GM12878 (cell line): Measurements from ENCODE around the gene RARG. TPM values are rescaled to one million over a fixed set of nuclear protein-coding genes. Genes with fewer than 3 reads are reported as not detected.

Source experiments
- ATAC-seq: fragments of 200-7000 bp; cut with Tn5 transposase; 3 replicates; pipeline ENCODE4 v1.9.1; 2020; ENCODE audit warnings: mild to moderate bottlenecking, moderate library complexity
- BruUV-seq: library from RNA; stranded (reverse); fragments of 400-500 nt; replicated peaks from 2 replicates; lab custom pipeline; 2021; lab: Mats Ljungman, UMichigan
- CTCF ChIA-PET: fragments of 300-600 bp; sonication (Branson Sonifier 250); formaldehyde crosslinking; extraction: SDS; loops from one replicate; lab custom pipeline; 2021; ENCODE audit warnings: inconsistent platforms; lab: Yijun Ruan, JAX
- POLR2A ChIA-PET: fragments of 350-600 bp; formaldehyde crosslinking; extraction: SDS; loops from one replicate; lab custom pipeline; 2021; ENCODE audit warnings: inconsistent platforms; lab: Charles Lee
- RAD21 ChIA-PET: fragments of 300-600 bp; sonication (Branson Sonifier 250); formaldehyde crosslinking; loops from one replicate; lab custom pipeline; 2023; ENCODE audit warnings: antibody characterized with exemption; ENCODE audit not compliant: unreplicated experiment; lab: Charles Lee
- SMC1A ChIA-PET: fragments of 300-600 bp; sonication (Branson Sonifier 250); formaldehyde crosslinking; loops from one replicate; lab custom pipeline; 2023; ENCODE audit not compliant: unreplicated experiment, uncharacterized antibody; lab: Charles Lee
- DNase-seq: peaks from one replicate; pipeline ENCODE4 v3.0.0-alpha.2; 2011; ENCODE audit warnings: low read depth, low spot score
- FAIRE-seq: peaks from 3 replicates; lab custom pipeline; 2011; peaks lifted over from hg19 to GRCh38; lab: Jason Lieb, UNC
- H2AFZ ChIP-seq: 2 replicates; pipeline ENCODE4 v1.6.0; 2011; ENCODE audit warnings: low read depth, low read length, control low read depth; ENCODE audit not compliant: control insufficient read depth
- H3K27ac ChIP-seq: 2 replicates; pipeline ENCODE4 v1.5.1; 2011; ENCODE audit warnings: control low read depth; ENCODE audit not compliant: control insufficient read depth, insufficient read depth
- H3K27me3 ChIP-seq, 2 experiments: replicated peaks in 1 of 2; 2 replicates each; pipeline versions ENCODE4 v1.6.0 to v1.6.1; 2011; ENCODE audit warnings: low read length in 1 of 2; ENCODE audit not compliant: control insufficient read depth in 2 of 2, insufficient read depth in 2 of 2
- H3K36me3 ChIP-seq, 2 experiments: 2 replicates each; pipeline ENCODE4 v1.5.1; 2011; ENCODE audit warnings: low read length in 1 of 2; ENCODE audit not compliant: control insufficient read depth in 2 of 2, insufficient read depth in 2 of 2
- H3K4me1 ChIP-seq: 2 replicates; pipeline ENCODE4 v1.6.1; 2011; ENCODE audit warnings: mild to moderate bottlenecking, low read length, moderate library complexity, mixed read lengths; ENCODE audit not compliant: control insufficient read depth, insufficient read depth
- H3K4me2 ChIP-seq: 2 replicates; pipeline ENCODE4 v1.6.0; 2011; ENCODE audit warnings: control low read depth; ENCODE audit not compliant: control insufficient read depth, insufficient read depth
- H3K4me3 ChIP-seq: fragments of 200-600 bp; sonication (generic); 2 replicates; pipeline ENCODE4 v1.5.1; 2016
- H3K79me2 ChIP-seq: 2 replicates; pipeline ENCODE4 v1.6.0; 2011; ENCODE audit warnings: low read length; ENCODE audit not compliant: control insufficient read depth, insufficient read depth
- H3K9ac ChIP-seq: 2 replicates; pipeline ENCODE4 v1.8.0; 2011; ENCODE audit warnings: low read length, control low read depth, mixed read lengths; ENCODE audit not compliant: control insufficient read depth, insufficient read depth
- H3K9me3 ChIP-seq: replicated peaks from 3 replicates; pipeline ENCODE4 v1.5.1; 2011; ENCODE audit warnings: mild to moderate bottlenecking, low read length; ENCODE audit not compliant: control insufficient read depth, insufficient read depth
- H4K20me1 ChIP-seq: 2 replicates; pipeline ENCODE4 v1.6.0; 2011; ENCODE audit not compliant: control insufficient read depth, insufficient read depth
- CREM ChIP-seq: IDR thresholded peaks from 2 replicates; pipeline ENCODE4 v1.6.1; 2014; ENCODE audit warnings: antibody characterized with exemption, low read depth
- E2F8 ChIP-seq: fragments of 450-650 bp; IDR thresholded peaks from 2 replicates; pipeline ENCODE4 v1.6.1; 2018; ENCODE audit warnings: mild to moderate bottlenecking, low read depth, moderate library complexity; ENCODE audit not compliant: partially characterized antibody
- GABPA ChIP-seq: IDR thresholded peaks from 2 replicates; pipeline ENCODE4 v1.6.1; 2014; ENCODE audit warnings: antibody characterized with exemption, low read depth, mild to moderate bottlenecking, inconsistent platforms
- HDGF ChIP-seq: fragments of 450-650 bp; IDR thresholded peaks from 2 replicates; pipeline ENCODE4 v1.6.1; 2016; ENCODE audit warnings: antibody characterized with exemption
- PKNOX1 ChIP-seq: fragments of 450-650 bp; IDR thresholded peaks from 2 replicates; pipeline ENCODE4 v1.6.1; 2016; ENCODE audit warnings: mild to moderate bottlenecking
- RAD21 ChIP-seq: IDR thresholded peaks from 2 replicates; pipeline ENCODE4 v1.6.1; 2011; ENCODE audit warnings: mild to moderate bottlenecking, low read depth, low read length, moderate library complexity; ENCODE audit not compliant: insufficient read depth
- RELA ChIP-seq: fragments of 450-650 bp; IDR thresholded peaks from 2 replicates; pipeline ENCODE4 v1.8.0; 2014; ENCODE audit warnings: borderline replicate concordance; ENCODE audit not compliant: partially characterized antibody
- TARDBP ChIP-seq: IDR thresholded peaks from 2 replicates; pipeline ENCODE4 v1.6.1; 2016; ENCODE audit warnings: borderline replicate concordance
- ZBTB33 ChIP-seq: fragments of 450-650 bp; IDR thresholded peaks from 2 replicates; pipeline ENCODE4 v1.6.1; 2017; ENCODE audit warnings: mild to moderate bottlenecking
- ZNF592 ChIP-seq: fragments of 450-650 bp; IDR thresholded peaks from 2 replicates; pipeline ENCODE4 v1.6.1; 2017; ENCODE audit warnings: mild to moderate bottlenecking, moderate library complexity
- WGBS: methylation state at CpG from one replicate; pipeline ENCODE4 v1.1.6; 2016; ENCODE audit warnings: low lambda C conversion rate; ENCODE audit not compliant: insufficient replicate concordance, insufficient coverage; ENCODE audit errors: missing lambda C conversion rate; 5-methylcytosine and 5-hydroxymethylcytosine counted together
- in situ Hi-C: fragments of 300-500 bp; cut with MboI; formaldehyde crosslinking; loops from 9 replicates; pipeline ENCODE4 v1.14.3; 2018; ENCODE audit warnings: mixed read lengths
- intact Hi-C: fragments of 100-400 bp; cut with micrococcal nuclease; formaldehyde crosslinking; loops from one replicate; pipeline ENCODE4 v1.14.2; 2022; ENCODE audit not compliant: unreplicated experiment
- polyA plus RNA-seq, 11 experiments: library from polyadenylated mRNA; depleted of rRNA in 4 of 11; unstranded in 6 of 11; stranded (reverse) in 5 of 11; fragments of >200 nt; fragmentation: Nextera tagmentation in 4 of 11; fragmentation: Illumina TruSeq in 1 of 11; extraction: Ambion mirVana in 4 of 11; extraction: Trizol in 1 of 11; gene quantifications; 1 replicate in 1 of 11; 2 replicates in 10 of 11; pipeline versions ENCODE4 v1.2.1 to v1.2.3, GENCODE V29; 2011 to 2016; ENCODE audit warnings: inconsistent platforms in 2 of 11, missing spikeins in 2 of 11, low read depth in 1 of 11
- total RNA-seq, 4 experiments: library from RNA; depleted of rRNA in 3 of 4; stranded (reverse); fragments of >200 nt in 3 of 4; fragmentation: Illumina TruSeq in 1 of 4; extraction: Trizol in 1 of 4; gene quantifications; 2 replicates each; pipeline versions ENCODE4 v1.2.1 to v1.2.3, GENCODE V29; 2013 to 2021

Gene RARG
- total and polyA plus RNA-seq, 10 of the 15 experiments (the other 5 are each of a cell fraction or from before 2014, with no cell fraction given) = 0.27 to 8.1 (median 4.1) TPM

- TF ChIP-seq PKNOX1 (no peak), RAD21 (no peak), ZNF592 (no peak)
- TF ChIP-seq, all 136 proteins: peak for 0
Measured at GRCh38 chr12:53223389-53224060, 8.5 kb downstream of the RARG start (continued).

GRCh38 chr12:53222806-53223261 is 9.2 kb downstream of the RARG start:
- ChIA-PET SMC1A (interaction anchor here (0.7 kb wide), 2 partner anchors 36 to 218 kb away, joined by 3 read pairs; no protein-coding TSS in a partner anchor), CTCF (interaction anchor here (0.7 to 1.1 kb wide), 2 partner anchors 45 to 62 kb away, joined by 3 read pairs; no protein-coding TSS in a partner anchor), POLR2A (interaction anchor here (1.0 to 1.2 kb wide), 2 partner anchors 18 to 157 kb away, joined by 3 read pairs; no protein-coding TSS in a partner anchor), RAD21 (interaction anchor here (1.3 to 1.8 kb wide), 2 partner anchors 28 to 98 kb away, joined by 3 to 4 read pairs; partner anchors contain the start of gene AAAS)
- Histone ChIP-seq H4K20me1 (no peaks in the 10 kb centered on the region), H3K9ac (no peak overlapping the region), H3K79me2 (peaks cover 4% of the 10 kb centered on the region; the same call in 1 of the 2 replicates), H3K9me3 (no peaks in the 10 kb centered on the region), H3K4me3 (no peak overlapping the region), H3K4me2 (peak overlapping the region; percentile 90; the same call in 1 of the 2 replicates), H3K4me1 (peaks cover 19% of the 10 kb centered on the region), H3K27ac (no peak overlapping the region), H3K27me3 (no peaks in the 10 kb centered on the region), H2AFZ (no peak overlapping the region), H3K36me3 (no peaks in the 10 kb centered on the region)
- FAIRE-seq = no peak
- no TSS peak for BruUV-seq
- no peak for DNase-seq
- WGBS = 77% methylated on average over 4 of the region's 4 CpGs
- ATAC-seq = no peak
- intact Hi-C loops (loop anchor here (5.0 kb wide), 1 partner anchor 44 kb away; the partner anchor contains the start of gene ESPL1), in situ Hi-C loops (no loop called here)
- no peak for TF ChIP-seq E2F8
- TF ChIP-seq RELA = no peak
- TF ChIP-seq ZBTB33 = no peak
- TF ChIP-seq TARDBP = no peak
- no peak for TF ChIP-seq HDGF
- TF ChIP-seq GABPA = no peak
- no peak for TF ChIP-seq CREM
